Activated T-cell treated with anti-CD3 and anti-CD28 coated beads, Interleukin-2, amount 50 U/mL, for 72 hours (primary cell): ENCODE results near the gene MECR. TPM values are rescaled to one million over a fixed set of nuclear protein-coding genes. Genes with fewer than 3 reads are reported as not detected.

ENCODE experiments used
- ATAC-seq, 2 donors: fragments of 150-1000 bp; cut with Tn5 transposase; replicated peaks in 1 of 2; 2 replicates each; pipeline ENCODE4 v1.10.0; 2021; ENCODE audit warnings: moderate library complexity in 2 of 2, mild to moderate bottlenecking in 1 of 2
- DNase-seq, 2 donors: peaks; one replicate each; pipeline ENCODE4 v3.0.0; 2021 to 2022; ENCODE audit warnings: mixed read lengths in 1 of 2
- H3K27ac Mint-ChIP-seq: one replicate; pipeline ENCODE4 v1.8.0; 2022; ENCODE audit warnings: mild to moderate bottlenecking, moderate library complexity, mixed read lengths
- H3K27me3 Mint-ChIP-seq: one replicate; pipeline ENCODE4 v1.8.0; 2022; ENCODE audit warnings: low read depth, mixed read lengths
- H3K36me3 Mint-ChIP-seq, 2 donors: one replicate each; pipeline ENCODE4 v1.8.0; 2022; ENCODE audit warnings: mixed read lengths in 2 of 2, mild to moderate bottlenecking in 1 of 2; ENCODE audit not compliant: insufficient read depth in 2 of 2
- H3K4me1 Mint-ChIP-seq: one replicate; pipeline ENCODE4 v1.8.0; 2022; ENCODE audit warnings: low read depth, mixed read lengths
- H3K4me3 Mint-ChIP-seq, 2 donors: one replicate each; pipeline ENCODE4 v1.8.0; 2022; ENCODE audit warnings: mild to moderate bottlenecking in 2 of 2, mixed read lengths in 2 of 2, moderate library complexity in 2 of 2
- H3K9me3 Mint-ChIP-seq, 2 donors: one replicate each; pipeline ENCODE4 v1.8.0; 2022; ENCODE audit warnings: mixed read lengths in 2 of 2
- total RNA-seq, 2 donors: library from RNA; stranded (reverse); gene quantifications; one replicate each; pipeline ENCODE4 v1.2.3, GENCODE V29; 2022

Gene MECR
- total RNA-seq, 2 donors from 2014 or later = 23.5 to 37.0 TPM

DNA sequence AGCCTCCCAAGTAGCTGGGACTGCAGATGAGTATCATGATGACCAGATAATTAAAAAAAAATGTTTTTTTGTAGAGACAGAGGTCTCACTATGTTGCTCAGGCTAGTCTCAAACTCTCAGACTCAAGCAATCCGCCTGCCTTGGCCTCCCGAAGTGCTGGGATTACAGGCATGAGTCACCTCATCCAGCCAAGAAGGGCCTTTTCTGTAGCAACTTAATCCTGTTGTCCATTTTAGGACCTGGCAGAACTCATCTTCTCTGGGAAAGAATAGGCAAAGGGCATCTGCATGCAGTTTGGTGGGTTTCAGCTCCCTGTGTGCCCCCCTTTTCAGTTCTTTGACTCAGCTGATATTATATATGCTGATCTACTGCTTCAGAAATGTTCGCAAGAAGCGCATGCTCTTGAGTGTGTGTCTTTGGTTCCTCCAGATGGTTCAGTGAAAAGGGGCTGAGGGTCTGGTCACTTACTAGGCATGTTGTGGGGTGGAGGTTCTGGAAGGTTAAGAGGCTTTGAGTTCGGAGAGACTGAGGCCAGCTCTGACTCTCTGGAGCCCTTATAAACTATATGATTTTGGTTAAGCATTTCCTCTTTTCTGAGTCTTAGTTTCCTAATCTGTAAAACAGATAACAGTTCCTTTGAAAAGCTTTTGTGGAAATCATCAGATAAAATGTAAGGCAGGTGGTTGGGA, 29.7 kb downstream of the MECR start:
- Mint-ChIP-seq H3K27me3 (no peaks in the 10 kb centered on the region), H3K4me3 (no peak overlapping the region), H3K36me3 (peaks cover 2% of the 10 kb centered on the region in 2 donors), H3K4me1 (peaks cover 17% of the 10 kb centered on the region), H3K27ac (no peak overlapping the region), H3K9me3 (no peaks in the 10 kb centered on the region)
- DNase-seq = no peak
- ATAC-seq = no peak

DNA sequence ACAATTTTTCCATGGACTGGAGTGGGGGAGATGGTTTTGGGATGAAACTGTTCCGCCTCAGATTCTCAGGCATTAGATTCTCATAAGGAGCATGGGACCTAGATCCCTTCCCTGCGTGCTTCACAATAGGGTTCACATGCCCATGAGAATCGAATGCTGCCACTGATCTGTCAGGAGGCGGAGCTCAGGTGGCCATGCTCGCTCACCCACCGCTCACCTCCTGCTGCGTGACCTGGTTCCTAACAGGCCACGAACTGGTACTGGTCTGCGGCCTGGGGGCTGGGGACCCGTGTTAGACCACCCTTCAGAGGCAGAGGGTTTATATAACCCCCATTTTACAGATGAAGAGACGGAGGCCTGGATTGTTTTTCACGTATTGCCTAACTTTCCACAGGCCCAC, 32.7 kb downstream of the MECR start:
- H3K4me3 Mint-ChIP-seq = no peak overlapping the region
- DNase-seq (no peak), ATAC-seq (no peak)
- no peaks in the 10 kb centered on the region for H3K27me3 Mint-ChIP-seq
- peaks cover 0 to 2% of the 10 kb centered on the region in 2 donors for H3K36me3 Mint-ChIP-seq
- H3K4me1 Mint-ChIP-seq = peaks cover 17% of the 10 kb centered on the region
- H3K27ac Mint-ChIP-seq = no peak overlapping the region
- no peaks in the 10 kb centered on the region for H3K9me3 Mint-ChIP-seq

DNA sequence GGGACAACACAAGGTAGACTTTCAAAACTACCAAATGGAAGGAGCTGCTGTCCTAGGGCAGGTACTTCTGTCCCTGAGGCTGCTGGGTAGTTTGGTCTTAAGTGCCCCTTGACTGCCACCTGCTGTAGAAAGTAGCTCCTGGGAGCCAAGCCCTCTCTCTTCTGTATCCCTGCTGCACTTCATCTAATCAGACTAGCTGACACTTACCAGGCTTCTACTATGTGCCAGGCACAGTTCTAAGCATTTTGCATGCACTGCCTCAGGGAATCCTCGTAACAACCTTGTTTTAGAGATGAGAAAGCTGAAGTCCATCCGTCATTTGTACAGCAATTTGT, 33.2 kb downstream of the MECR start:
- Mint-ChIP-seq H3K36me3 (peaks cover 0 to 2% of the 10 kb centered on the region in 2 donors), H3K9me3 (no peaks in the 10 kb centered on the region), H3K27ac (no peak overlapping the region), H3K27me3 (no peaks in the 10 kb centered on the region), H3K4me3 (no peak overlapping the region), H3K4me1 (peaks cover 13% of the 10 kb centered on the region)
- peak; percentile 73 to 84 for ATAC-seq
- peak; percentile 18 to 34 for DNase-seq

DNA sequence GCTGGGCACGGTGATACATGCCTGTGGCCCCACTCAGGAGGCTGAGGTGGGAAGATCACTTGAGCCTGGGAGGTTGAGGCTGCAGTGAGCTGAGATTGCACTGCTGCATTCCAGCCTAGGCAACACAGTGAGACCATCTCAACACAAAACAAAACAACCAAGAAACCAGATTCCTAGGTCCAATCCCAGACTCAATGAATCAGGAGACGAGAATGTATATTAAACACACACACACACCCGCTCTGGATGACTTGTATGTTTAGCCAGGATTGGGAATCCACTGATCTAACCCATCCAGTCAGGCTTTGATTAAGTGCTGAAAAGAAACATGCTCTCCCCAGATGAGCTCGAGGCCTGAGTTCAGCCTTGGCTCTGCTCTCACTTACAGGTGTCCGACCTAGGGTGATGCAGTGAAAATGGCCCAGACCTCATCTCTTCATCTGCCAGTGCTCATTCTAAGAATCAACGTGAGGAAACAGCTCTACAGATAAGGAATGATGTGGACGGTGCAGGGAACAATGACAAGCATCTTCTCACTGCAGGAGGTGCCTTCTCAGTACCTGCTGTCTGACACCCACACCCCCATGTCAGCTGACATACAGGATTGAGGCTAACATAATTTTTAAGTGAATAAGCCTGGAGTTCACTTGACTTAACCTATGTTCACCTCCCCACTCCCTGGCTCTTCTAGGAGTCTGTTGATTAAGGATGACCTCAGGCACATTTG, 33.7 kb downstream of the MECR start:
- peak in 1 of 2 donors; percentile 13 for ATAC-seq
- no peak overlapping the region for H3K27ac Mint-ChIP-seq
- H3K9me3 Mint-ChIP-seq = no peaks in the 10 kb centered on the region
- H3K4me1 Mint-ChIP-seq = peaks cover 9% of the 10 kb centered on the region
- H3K36me3 Mint-ChIP-seq = peaks cover 0 to 2% of the 10 kb centered on the region in 2 donors
- H3K4me3 Mint-ChIP-seq = no peak overlapping the region
- H3K27me3 Mint-ChIP-seq = no peaks in the 10 kb centered on the region
- no peak for DNase-seq

DNA sequence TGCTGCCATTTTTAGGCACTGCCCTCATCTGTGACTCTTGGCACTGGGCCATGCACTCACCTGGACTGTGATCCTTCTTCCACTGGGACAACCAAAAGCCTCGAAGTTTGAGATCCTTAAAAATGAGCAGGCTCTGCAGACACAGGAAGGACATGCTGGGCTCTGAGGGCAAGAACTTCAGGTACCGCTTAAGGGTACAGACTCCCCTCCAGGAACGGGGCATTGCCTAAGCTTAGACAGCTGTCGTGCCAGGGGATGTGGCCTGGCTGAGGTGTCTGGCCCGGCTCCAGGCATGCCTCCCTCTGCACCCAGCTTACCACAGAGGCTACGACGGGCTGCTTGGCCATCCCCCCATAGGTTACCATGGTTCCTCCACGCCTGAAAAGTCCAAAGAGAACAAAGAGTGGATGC, 34.8 kb downstream of the MECR start:
- ATAC-seq (no peak), DNase-seq (no peak)
- Mint-ChIP-seq H3K27ac (no peak overlapping the region), H3K9me3 (no peaks in the 10 kb centered on the region), H3K4me3 (no peak overlapping the region), H3K4me1 (peaks cover under 1% of the 10 kb centered on the region), H3K27me3 (no peaks in the 10 kb centered on the region), H3K36me3 (peaks cover 0 to 1% of the 10 kb centered on the region in 2 donors)

DNA sequence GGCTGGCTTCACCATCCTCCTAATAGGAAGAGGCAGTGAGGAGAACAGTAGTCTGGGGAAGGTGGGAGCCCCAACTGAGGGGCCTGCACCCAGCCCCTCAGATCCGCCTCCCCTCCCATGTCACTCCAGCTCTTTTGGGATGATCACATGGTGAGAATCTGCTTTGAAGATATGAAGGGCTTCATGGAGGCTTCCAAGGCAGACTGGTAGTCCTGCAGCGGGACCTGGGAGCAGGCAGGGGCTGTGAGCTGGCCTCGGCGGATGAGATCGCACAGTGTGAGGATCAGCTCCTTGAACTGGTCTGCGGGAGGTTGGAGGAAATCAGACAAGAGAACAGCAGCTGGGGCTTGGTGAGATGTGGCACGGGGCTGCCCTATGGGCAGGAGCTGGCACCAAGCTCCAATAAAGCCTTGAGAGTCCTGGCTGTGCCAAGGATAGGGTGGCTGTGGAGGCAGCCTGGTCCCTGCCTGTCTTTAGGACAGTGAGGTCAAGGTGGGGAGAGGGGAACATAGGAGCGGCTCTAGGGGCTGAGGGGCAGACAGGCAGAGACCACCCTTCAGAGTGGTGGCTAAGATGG, 36.8 kb downstream of the MECR start:
- H3K4me3 Mint-ChIP-seq = no peak overlapping the region
- H3K27ac Mint-ChIP-seq = no peak overlapping the region
- ATAC-seq (no peak), DNase-seq (no peak)
- no peaks in the 10 kb centered on the region for H3K9me3 Mint-ChIP-seq
- H3K27me3 Mint-ChIP-seq = no peaks in the 10 kb centered on the region
- H3K4me1 Mint-ChIP-seq = no peaks in the 10 kb centered on the region
- peaks cover 0 to 2% of the 10 kb centered on the region in 2 donors for H3K36me3 Mint-ChIP-seq

DNA sequence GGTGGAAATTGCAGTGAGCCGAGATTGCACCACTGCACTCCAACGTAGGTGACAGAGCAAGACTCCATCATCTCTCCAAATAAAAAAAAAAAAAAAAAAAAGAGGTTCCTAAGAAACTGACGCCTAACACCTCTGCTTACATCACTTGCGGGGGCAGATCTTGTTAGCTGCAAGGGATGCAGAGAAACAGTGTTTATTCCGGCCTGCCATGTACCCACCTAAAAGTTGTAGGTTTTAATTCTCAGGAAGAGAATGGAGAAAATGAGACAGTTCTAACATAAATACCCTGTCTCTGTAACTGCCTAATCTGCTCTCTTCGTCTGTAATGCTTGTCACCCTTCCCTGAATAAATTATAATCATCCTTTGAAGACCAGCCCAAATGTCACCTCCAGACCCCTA, 40.0 kb downstream of the MECR start:
- no peaks in the 10 kb centered on the region for H3K27me3 Mint-ChIP-seq
- no peak for DNase-seq
- H3K36me3 Mint-ChIP-seq = peaks cover 0 to 2% of the 10 kb centered on the region in 2 donors
- ATAC-seq = no peak
- H3K4me3 Mint-ChIP-seq = no peak overlapping the region
- H3K9me3 Mint-ChIP-seq = no peaks in the 10 kb centered on the region
- H3K27ac Mint-ChIP-seq = no peak overlapping the region
- no peaks in the 10 kb centered on the region for H3K4me1 Mint-ChIP-seq

DNA sequence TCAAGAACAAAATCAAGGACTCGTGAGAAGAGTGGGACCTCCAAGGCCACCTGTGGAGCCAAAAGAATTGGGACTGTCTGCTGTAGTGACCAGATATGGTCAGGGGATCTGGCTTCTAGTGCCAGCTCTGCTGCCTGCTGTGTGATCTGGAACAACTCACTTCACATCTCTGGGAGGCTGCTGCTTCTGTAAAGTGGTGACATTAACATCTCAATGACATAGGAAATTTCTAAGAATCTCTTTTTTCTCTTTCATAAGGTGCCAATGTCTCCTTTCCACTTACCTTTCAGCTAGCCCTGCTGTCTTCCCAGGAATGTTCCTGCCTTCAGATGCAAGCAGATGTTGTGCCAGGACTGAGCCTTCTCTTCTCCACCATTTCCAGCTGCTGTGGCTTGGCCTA, 44.0 kb downstream of the MECR start:
- no peak for DNase-seq
- Mint-ChIP-seq H3K4me3 (no peak overlapping the region), H3K27me3 (no peaks in the 10 kb centered on the region), H3K9me3 (no peaks in the 10 kb centered on the region), H3K27ac (no peak overlapping the region), H3K36me3 (peaks cover 0 to 2% of the 10 kb centered on the region in 2 donors), H3K4me1 (peaks cover 15% of the 10 kb centered on the region)
- ATAC-seq = no peak

DNA sequence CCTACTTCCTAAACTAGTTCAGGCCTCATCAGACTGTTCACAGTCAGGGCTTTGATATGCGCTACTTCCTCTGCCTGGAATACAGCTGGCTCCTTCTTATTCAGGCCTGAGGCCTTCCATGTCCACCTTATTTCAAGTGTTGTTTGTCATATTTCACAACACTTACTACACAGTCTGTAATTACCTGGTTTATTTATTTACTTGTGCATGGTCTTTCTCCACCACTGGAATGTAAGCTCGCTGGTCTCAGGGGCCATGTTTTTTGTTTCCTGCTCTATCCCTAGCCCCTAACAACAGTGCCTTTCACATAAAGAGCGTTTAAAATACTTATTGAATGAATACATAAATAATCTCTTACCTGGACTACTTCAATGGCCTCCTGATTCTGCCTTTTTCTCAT, 44.5 kb downstream of the MECR start:
- H3K27ac Mint-ChIP-seq = no peak overlapping the region
- H3K4me3 Mint-ChIP-seq = no peak overlapping the region
- no peaks in the 10 kb centered on the region for H3K27me3 Mint-ChIP-seq
- peaks cover 0 to 2% of the 10 kb centered on the region in 2 donors for H3K36me3 Mint-ChIP-seq
- ATAC-seq = no peak
- DNase-seq = no peak
- H3K4me1 Mint-ChIP-seq = peaks cover 15% of the 10 kb centered on the region
- no peaks in the 10 kb centered on the region for H3K9me3 Mint-ChIP-seq

DNA sequence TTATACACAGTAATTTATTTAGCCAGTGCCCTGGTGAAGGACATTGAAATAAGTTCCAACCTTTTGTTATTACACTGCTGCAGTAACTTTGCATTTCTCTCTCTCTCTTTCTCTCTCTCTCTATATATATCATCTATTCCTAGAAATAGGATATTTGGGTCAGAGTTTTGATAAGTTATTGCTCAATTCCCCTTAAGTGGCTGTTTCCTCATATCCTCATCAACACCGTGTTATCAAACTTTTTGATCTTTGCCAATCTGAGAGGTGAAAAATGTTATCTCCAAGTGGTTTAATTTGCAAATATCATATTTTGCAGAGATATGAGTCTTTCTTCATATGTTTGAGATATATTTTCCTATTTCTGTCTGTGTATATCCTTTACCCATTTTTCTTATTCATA, 47.4 kb downstream of the MECR start:
- peak overlapping the region; percentile 91 to 99 for H3K4me3 Mint-ChIP-seq
- peaks cover 36% of the 10 kb centered on the region for H3K4me1 Mint-ChIP-seq
- no peaks in the 10 kb centered on the region for H3K9me3 Mint-ChIP-seq
- peak overlapping the region; percentile 89 for H3K27ac Mint-ChIP-seq
- no peaks in the 10 kb centered on the region for H3K27me3 Mint-ChIP-seq
- no peak for DNase-seq
- ATAC-seq = no peak
- H3K36me3 Mint-ChIP-seq = peaks cover 13 to 25% of the 10 kb centered on the region in 2 donors

DNA sequence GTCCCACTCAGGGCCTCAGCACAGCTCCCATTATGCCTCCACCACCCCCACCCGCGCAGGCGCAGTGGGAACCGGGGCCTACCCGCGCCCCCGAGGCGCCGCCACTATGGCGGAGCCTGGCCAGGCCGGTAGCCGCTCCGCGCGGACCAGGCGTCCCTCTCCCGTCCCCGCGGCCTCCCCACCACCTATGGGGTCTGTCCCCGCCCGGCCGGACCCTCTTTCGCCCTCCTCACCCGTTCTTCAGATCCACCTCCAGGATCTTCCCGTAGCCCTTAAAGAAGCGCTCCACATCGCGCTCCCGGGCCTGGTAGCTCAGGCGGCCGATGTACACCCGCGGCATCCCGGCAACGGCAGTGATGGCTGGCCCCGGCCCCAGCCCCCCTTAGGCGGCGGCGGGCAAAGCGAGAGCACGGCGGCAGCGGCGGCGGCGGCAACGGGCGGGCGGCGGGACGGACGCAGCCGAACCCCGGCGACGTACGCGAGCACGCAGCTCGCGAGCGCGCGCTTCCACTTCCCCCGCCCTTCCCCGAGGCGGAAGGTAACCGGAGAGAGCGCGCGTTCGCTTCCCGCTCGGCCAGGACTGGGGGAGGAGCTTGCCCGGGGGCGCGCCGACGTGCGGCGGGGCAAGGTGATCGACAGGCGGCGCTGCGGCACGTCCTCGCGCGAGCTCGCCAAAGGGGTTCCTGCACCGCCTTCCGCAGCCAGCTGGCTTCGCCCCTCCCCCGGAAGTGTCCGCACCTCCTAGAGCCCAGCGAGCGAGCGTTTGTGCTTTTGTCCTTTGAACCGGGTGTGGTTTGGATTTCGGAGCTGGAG, 49.1 kb downstream of the MECR start, which contains the start of gene SRSF4:
Gene SRSF4 (minus strand): TSS at position 488 of the 813 bp plus-strand sequence. CDS start 148 bp downstream, at position 340.
- H3K9me3 Mint-ChIP-seq = no peaks in the 10 kb centered on the region
- ATAC-seq (peak; percentile 90 to 91), DNase-seq (peak; percentile 99 to 100)
- no peaks in the 10 kb centered on the region for H3K27me3 Mint-ChIP-seq
- peak within 1 kb of the TSS; percentile 91 to 99 for H3K4me3 Mint-ChIP-seq
- H3K27ac Mint-ChIP-seq = peak within 1 kb of the TSS; percentile 98
- peaks cover 13 to 35% of the 10 kb centered on the region in 2 donors for H3K36me3 Mint-ChIP-seq
- peaks cover 53% of the 10 kb centered on the region for H3K4me1 Mint-ChIP-seq

DNA sequence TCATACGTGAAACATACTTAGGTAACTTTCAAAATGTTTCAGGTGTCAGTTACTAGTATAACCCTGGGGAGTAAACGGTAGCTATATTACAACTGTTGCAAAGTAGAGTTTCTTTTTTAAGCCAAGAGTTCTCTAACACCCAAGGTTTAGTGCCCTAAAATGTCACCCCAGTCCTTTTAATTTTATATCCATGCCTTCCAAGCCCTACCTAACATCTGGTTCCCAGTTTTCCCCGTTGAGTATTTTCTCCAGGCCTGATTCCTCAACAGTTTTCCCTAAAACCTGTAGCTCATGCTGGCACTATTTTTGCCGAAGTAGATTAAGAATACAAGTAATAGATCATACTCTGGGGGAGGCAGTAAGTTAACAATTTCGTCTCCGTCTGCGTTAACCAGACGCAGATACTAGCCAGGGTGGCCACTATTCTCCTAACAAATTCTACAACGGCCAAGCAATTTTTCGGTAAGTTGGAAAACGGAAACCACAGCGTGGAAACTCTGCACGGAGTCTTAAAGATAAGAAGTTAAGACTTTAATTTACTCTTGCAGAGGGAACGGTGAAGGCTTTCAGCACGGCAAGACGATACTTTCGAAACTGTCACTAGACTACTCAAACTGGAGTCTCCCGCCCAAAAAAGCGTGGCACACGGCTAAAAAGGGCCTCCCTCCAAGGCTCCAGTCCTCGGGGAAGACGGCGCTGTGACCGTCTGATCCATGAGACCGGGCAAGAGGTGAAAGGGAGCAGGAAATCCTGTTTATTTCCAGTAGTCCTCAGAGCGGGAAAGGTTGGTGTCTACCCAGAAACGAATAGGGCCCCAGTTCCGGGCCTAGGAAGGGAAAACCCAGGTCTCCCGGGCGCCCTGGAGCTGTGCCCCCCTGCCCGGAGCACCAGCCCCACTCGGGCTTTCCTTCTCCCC, 50.0 kb downstream of the MECR start:
- Mint-ChIP-seq H3K36me3 (peaks cover 15 to 40% of the 10 kb centered on the region in 2 donors), H3K4me1 (peaks cover 56% of the 10 kb centered on the region), H3K9me3 (no peaks in the 10 kb centered on the region), H3K27me3 (no peaks in the 10 kb centered on the region), H3K4me3 (peak overlapping the region; percentile 91 to 99), H3K27ac (peak overlapping the region; percentile 98)
- ATAC-seq = no peak
- peak in 1 of 2 donors; percentile 40 for DNase-seq
